HepG2 (cell line): ENCODE measurements around the gene AKR1C3. TPM values are rescaled to one million over a fixed set of nuclear protein-coding genes. Genes with fewer than 3 reads are reported as not detected.

Experiments
- ATAC-seq: fragments of 200-7000 bp; cut with Tn5 transposase; 3 replicates; pipeline ENCODE4 v1.9.1; 2020; ENCODE audit warnings: mild to moderate bottlenecking, moderate library complexity
- BruUV-seq: library from RNA; stranded (reverse); fragments of 400-500 nt; replicated peaks from 2 replicates; lab custom pipeline; 2021; lab: Mats Ljungman, UMichigan
- CTCF ChIA-PET: fragments of 300-600 bp; formaldehyde crosslinking; extraction: SDS; loops from one replicate; lab custom pipeline; 2021; ENCODE audit warnings: low total read pairs, inconsistent platforms, low intra/inter-chr PET ratio; lab: Yijun Ruan, JAX
- POLR2A ChIA-PET: fragments of 350-600 bp; sonication (Branson Sonifier 250); formaldehyde crosslinking; loops from one replicate; lab custom pipeline; 2020; ENCODE audit warnings: antibody characterized with exemption, inconsistent platforms; lab: Yijun Ruan, JAX
- DNase-seq: peaks from one replicate; pipeline ENCODE4 v3.0.0-alpha.2; 2015; ENCODE audit warnings: low spot score
- FAIRE-seq: peaks from 3 replicates; lab custom pipeline; 2011; peaks lifted over from hg19 to GRCh38; lab: Jason Lieb, UNC
- H2AFZ ChIP-seq: one replicate; pipeline ENCODE4 v1.6.1; 2011; ENCODE audit warnings: low read length, inconsistent platforms
- H3K27ac ChIP-seq: fragments of 300-600 bp; 3 replicates; pipeline ENCODE4 v1.8.0; 2011; ENCODE audit warnings: mixed run types, mild to moderate bottlenecking, mixed read lengths, low read length, inconsistent platforms; ENCODE audit not compliant: insufficient read depth; ENCODE audit errors: extremely low read length
- H3K27me3 ChIP-seq, 2 experiments: fragments of 200-600 bp in 1 of 2; 2 replicates in 1 of 2; 3 replicates in 1 of 2; pipeline versions ENCODE4 v1.6.0 to v1.8.0; 2011; ENCODE audit warnings: low read length in 2 of 2, mild to moderate bottlenecking in 2 of 2, moderate library complexity in 2 of 2, inconsistent platforms in 1 of 2; ENCODE audit not compliant: insufficient read depth in 2 of 2, control insufficient read depth in 1 of 2
- H3K36me3 ChIP-seq, 2 experiments: fragments of 200-600 bp in 1 of 2; replicated peaks in 1 of 2; 2 replicates in 1 of 2; 3 replicates in 1 of 2; pipeline versions ENCODE4 v1.5.1 to v1.8.0; 2011; ENCODE audit warnings: low read length in 2 of 2, inconsistent platforms in 1 of 2; ENCODE audit not compliant: insufficient read depth in 2 of 2, control insufficient read depth in 1 of 2
- H3K4me1 ChIP-seq: 2 replicates; pipeline ENCODE4 v1.5.1; 2012; ENCODE audit warnings: low read length, inconsistent platforms; ENCODE audit not compliant: insufficient read depth
- H3K4me2 ChIP-seq: 2 replicates; pipeline ENCODE4 v1.6.0; 2011; ENCODE audit warnings: low read depth, low read length, inconsistent platforms
- H3K4me3 ChIP-seq, 3 experiments: fragments of 200-600 bp in 1 of 3; sonication (generic), shearing (Covaris generic) in 1 of 3; replicated peaks in 1 of 3; 2 replicates each; pipeline ENCODE4 v1.5.1; 2011 to 2016; ENCODE audit warnings: low read length in 3 of 3, inconsistent platforms in 2 of 3, low read depth in 2 of 3, mild to moderate bottlenecking in 2 of 3, control low read depth in 1 of 3, mixed read lengths in 1 of 3; ENCODE audit not compliant: insufficient read depth in 1 of 3
- H3K79me2 ChIP-seq: one replicate; pipeline ENCODE4 v1.6.1; 2011; ENCODE audit warnings: low read length, inconsistent platforms; ENCODE audit not compliant: insufficient read depth
- H3K9ac ChIP-seq: 2 replicates; pipeline ENCODE4 v1.6.0; 2011; ENCODE audit warnings: mild to moderate bottlenecking, low read depth, low read length, inconsistent platforms; ENCODE audit not compliant: insufficient read depth
- H3K9me3 ChIP-seq: 2 replicates; pipeline ENCODE4 v1.5.1; 2012; ENCODE audit warnings: mild to moderate bottlenecking, low read length
- H4K20me1 ChIP-seq: 2 replicates; pipeline ENCODE4 v1.6.0; 2011; ENCODE audit warnings: inconsistent platforms, mild to moderate bottlenecking, low read length, moderate library complexity; ENCODE audit not compliant: insufficient read depth
- SKIL ChIP-seq: sonication (generic); formaldehyde crosslinking; IDR thresholded peaks from 2 replicates; pipeline ENCODE4 v1.8.0; 2022; ENCODE audit warnings: missing genetic modification reagents, mild to moderate bottlenecking, moderate library complexity, borderline replicate concordance
- SMAD3 ChIP-seq: sonication (generic); formaldehyde crosslinking; IDR thresholded peaks from 2 replicates; pipeline ENCODE4 v1.4.0; 2020; ENCODE audit warnings: missing genetic modification reagents
- ZBTB2 ChIP-seq: sonication (generic); formaldehyde crosslinking; IDR thresholded peaks from 2 replicates; pipeline ENCODE4 v1.8.0; 2022; ENCODE audit warnings: low read depth, missing genetic modification reagents
- ZBTB44 ChIP-seq: sonication (generic); formaldehyde crosslinking; IDR thresholded peaks from 2 replicates; pipeline ENCODE4 v1.4.0; 2020; ENCODE audit warnings: missing genetic modification reagents
- ZNF615 ChIP-seq: sonication (generic); formaldehyde crosslinking; IDR thresholded peaks from 2 replicates; pipeline ENCODE4 v1.5.0; 2020; ENCODE audit warnings: mild to moderate bottlenecking, missing genetic modification reagents, borderline replicate concordance
- ZNF746 ChIP-seq: sonication (generic); formaldehyde crosslinking; IDR thresholded peaks from 2 replicates; pipeline ENCODE4 v1.8.0; 2022; ENCODE audit warnings: mild to moderate bottlenecking, missing genetic modification reagents
- WGBS: methylation state at CpG from one replicate; pipeline ENCODE4 v1.1.6; 2017; ENCODE audit warnings: low lambda C conversion rate; 5-methylcytosine and 5-hydroxymethylcytosine counted together
- in situ Hi-C: cut with HindIII; loops from 2 replicates; pipeline ENCODE4 v1.10.0; 2017; ENCODE audit warnings: low pct_unique_long_range_greater_than_20kb; ENCODE audit not compliant: extremely low pct_ligation_motif_present
- intact Hi-C: fragments of 100-400 bp; cut with micrococcal nuclease; formaldehyde crosslinking; loops from one replicate; pipeline ENCODE4 v1.10.0; 2022; ENCODE audit not compliant: unreplicated experiment
- polyA plus RNA-seq, 8 experiments: library from polyadenylated mRNA; depleted of rRNA in 3 of 8; stranded (reverse) in 7 of 8; unstranded in 1 of 8; fragments of >200 nt; fragmentation: Illumina TruSeq in 4 of 8; extraction: Trizol in 4 of 8; gene quantifications; 2 replicates each; pipeline versions ENCODE4 v1.2.1 to v1.2.3, GENCODE V29; 2011 to 2016; ENCODE audit warnings: low read depth in 4 of 8, missing spikeins in 1 of 8, mixed read lengths in 1 of 8; ENCODE audit not compliant: insufficient read depth in 1 of 8
- total RNA-seq, 5 experiments: library from RNA; depleted of rRNA; stranded (reverse); fragments of >200 nt; fragmentation: Illumina TruSeq; extraction: Trizol; gene quantifications; 2 replicates each; pipeline ENCODE4 v1.2.3, GENCODE V29; 2016; ENCODE audit warnings: low read depth in 1 of 5

The AKR1C3 gene
- total and polyA plus RNA-seq, 2 of the 13 experiments (the other 11 are each of a cell fraction or from before 2014, with no cell fraction given) = 368 to 532 TPM

GRCh38 chr10:5045095-5045494, 49.1 kb upstream of the AKR1C3 start (continued):
- TF ChIP-seq SKIL (CRISPR knock-in tag) = no peak
- no peak for TF ChIP-seq ZNF615 (CRISPR knock-in tag)
- TF ChIP-seq ZNF746 = no peak
- no peak for TF ChIP-seq SMAD3

- ATAC-seq (no peak), DNase-seq (no peak)
- TF ChIP-seq ZBTB44 (CRISPR knock-in tag) (no peak), ZBTB2 (CRISPR knock-in tag) (no peak)
Measured at GRCh38 chr10:5046410-5046809, 47.8 kb upstream of the AKR1C3 start.

More at GRCh38 chr10:5046410-5046809, 47.8 kb upstream of the AKR1C3 start:
- no peak overlapping the region for H3K27ac ChIP-seq
- H4K20me1 ChIP-seq = no peaks in the 10 kb centered on the region
- in situ Hi-C loops = no loop called here
- H3K9ac ChIP-seq = no peak overlapping the region
- H3K27me3 ChIP-seq = no peaks in the 10 kb centered on the region
- ChIA-PET CTCF (no interaction called here), POLR2A (no interaction called here)
- no TSS peak for BruUV-seq
- no peaks in the 10 kb centered on the region for H3K36me3 ChIP-seq
- 97% methylated on average over 5 of the region's 6 CpGs for WGBS
- H2AFZ ChIP-seq = no peak overlapping the region
- peaks cover 16% of the 10 kb centered on the region; the same call in 1 of the 2 replicates for H3K9me3 ChIP-seq
- H3K79me2 ChIP-seq = no peaks in the 10 kb centered on the region
- intact Hi-C loops = no loop called here
- H3K4me1 ChIP-seq = peaks cover 48% of the 10 kb centered on the region
- no peak overlapping the region for H3K4me3 ChIP-seq
- FAIRE-seq = no peak
- no peak overlapping the region for H3K4me2 ChIP-seq
